A549 treated with DMSO at 1 μM for 4 hours (cell line): ENCODE results near the gene CCDC169. TPM values are rescaled to one million over a fixed set of nuclear protein-coding genes. Genes with fewer than 3 reads are reported as not detected.

Experiments
- total RNA-seq: library from RNA; stranded (reverse); fragments of 200-300 nt; extraction: Qiagen RNA extraction; gene quantifications from 5 replicates; pipeline ENCODE4 v1.2.3, GENCODE V29; 2022; ENCODE audit warnings: low read depth

CCDC169 gene
- 0.18 to 1.3 TPM (median 0.37 TPM) in 5 replicates for total RNA-seq

DNA sequence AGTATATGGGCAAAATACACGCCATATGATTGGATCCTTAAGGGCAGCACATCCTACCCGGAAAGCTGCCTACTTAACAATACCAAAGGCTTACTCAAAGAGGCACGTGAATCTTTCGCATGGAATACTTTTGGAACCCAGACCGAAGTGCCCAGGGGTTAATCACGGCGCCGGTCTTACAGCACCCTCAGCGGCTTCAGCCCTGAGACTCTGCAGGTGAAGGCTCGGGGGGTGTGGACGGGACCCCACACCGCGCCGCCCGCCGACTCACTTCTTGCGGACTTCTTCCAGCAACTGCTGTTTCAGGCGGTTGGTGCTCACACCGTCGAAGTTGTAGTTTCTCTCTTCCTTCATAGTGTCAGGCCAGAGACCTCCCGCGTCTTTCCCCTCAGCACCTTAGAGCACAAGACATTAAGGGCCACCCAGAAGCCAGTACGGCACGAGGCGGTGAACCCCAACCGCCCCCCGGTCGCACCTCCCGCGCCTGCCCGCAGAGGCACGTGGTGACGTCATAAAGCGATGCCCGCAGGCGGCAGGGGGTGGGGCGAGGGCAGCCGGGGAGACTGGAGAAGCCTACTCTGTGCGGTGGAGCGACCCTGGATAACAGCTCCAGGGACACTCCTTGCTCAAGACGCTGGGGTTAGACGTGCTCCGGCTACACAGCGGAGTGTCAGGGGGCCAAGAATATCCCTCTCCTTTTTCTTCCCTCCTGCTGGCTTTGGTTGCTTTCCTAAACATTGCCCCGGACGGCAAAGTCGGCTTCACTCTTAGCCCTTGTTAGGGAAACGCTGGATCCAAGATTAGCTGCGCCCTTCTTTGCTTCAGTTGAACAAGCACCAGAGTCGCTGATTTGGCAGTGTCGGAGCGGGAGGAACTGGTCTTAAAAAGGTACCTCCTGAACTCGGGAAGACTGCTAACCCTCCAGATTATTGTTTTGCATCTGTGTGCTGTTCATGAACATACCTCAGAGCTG, at the start of gene CCDC169:
CCDC169 (minus strand) TSS at position 449 of the 973 bp plus-strand sequence; CDS start at position 354, 95 bp downstream.

DNA sequence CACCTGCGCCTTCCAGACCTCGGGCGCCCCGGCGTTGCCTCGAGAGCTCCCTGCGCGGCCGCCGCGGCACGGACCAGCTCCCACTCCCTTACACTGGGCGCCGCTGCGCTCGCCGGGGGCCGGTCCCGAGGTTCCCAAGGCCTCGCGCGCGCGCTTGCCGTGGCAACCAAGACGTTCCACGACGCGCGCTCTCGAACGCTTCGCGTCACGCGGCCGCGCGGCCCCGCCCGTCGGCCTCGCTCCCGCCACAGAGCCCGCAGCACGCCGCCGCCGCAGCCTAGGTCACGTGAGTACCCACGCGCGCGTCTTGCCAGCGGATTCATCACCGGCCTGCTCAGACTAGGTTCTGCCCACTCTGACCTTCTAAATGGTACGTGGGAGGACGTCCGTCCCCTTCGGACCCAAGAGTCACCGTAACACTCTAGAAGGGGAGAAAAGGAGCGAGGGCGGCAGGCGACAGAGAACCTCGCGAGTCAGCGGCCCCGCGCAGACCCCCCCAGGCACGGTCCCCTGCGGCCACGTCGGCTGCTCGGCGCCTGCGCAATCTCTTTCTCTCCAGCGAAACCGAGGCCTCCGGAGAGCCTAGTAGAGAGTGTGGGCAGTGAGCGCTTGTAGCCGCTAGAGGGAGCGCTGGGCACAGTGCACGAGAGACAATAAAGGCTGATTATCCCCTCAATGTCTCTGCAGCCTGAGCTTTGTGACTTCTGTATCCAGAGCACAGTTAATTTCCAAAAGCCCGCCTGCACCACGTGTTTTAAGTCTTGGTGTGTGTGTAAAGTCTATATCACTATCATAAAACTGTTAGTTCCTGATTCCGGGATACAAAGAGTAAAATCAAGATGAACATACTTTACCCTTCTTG, 48.8 kb upstream of the CCDC169 start, which contains the start of gene SPART:
SPART (minus strand) TSS at position 173 of the 862 bp plus-strand sequence. CDS start 10,564 bp downstream, outside the sequence.

DNA sequence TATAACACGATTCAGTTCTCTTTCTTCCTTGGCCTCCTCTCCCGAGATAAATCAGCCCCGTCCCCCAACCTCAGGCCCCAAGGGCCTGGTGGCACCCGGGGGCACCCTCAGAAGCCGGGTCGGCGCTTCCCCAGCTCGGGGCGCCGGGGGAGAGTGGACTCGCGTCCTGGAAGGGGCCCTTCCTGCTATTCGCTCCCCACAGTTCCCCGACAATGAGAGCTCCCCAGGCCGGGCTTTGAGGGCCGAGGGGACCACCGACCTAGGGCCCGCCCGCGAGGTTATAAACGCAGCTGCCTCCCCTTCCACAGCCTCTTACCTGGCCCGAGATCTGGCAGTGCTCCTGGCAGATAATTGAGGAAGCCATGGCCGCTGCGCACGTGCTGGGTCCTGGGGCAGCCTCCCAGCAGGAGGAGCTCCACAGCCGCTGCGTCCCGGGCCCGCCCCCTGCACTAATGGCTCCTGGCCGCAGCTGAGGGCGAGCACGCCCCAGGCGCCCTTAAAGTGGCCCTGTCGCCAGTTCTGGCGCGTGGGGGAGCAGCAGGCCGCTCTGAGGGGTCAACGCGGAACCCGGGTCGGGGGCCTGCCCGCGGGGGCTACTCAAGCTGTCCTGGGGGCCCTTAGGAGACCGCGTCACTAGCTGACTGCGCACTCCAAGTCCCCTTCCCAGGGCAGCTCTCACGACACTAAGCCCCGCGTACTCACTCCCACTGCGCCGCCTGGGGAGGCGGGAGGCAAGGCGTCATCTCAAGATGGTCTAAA, 83.3 kb downstream of the CCDC169 start, which contains the start of gene SOHLH2:
SOHLH2 (minus strand) TSS at position 394 of the 759 bp plus-strand sequence; CDS start at position 364, 30 bp downstream.

Other genes with a start within 250 kb of the CCDC169 start
- 0.76 to 1.4 TPM (median 1.2 TPM) in 5 replicates for gene DCLK1, start 166.4 kb downstream of the CCDC169 start, total RNA-seq
- gene SOHLH2, start 83.3 kb downstream of the CCDC169 start, total RNA-seq = not detected in 5 replicates
- 26.8 to 30.6 TPM (median 28.9 TPM) in 5 replicates for gene SPART, start 48.6 kb upstream of the CCDC169 start, total RNA-seq
- 0.26 to 0.56 TPM (median 0.49 TPM) in 5 replicates for gene CCNA1, start 134.7 kb upstream of the CCDC169 start, total RNA-seq